Activated naive CD8-positive, alpha-beta T cell treated with anti-CD3 and anti-CD28 coated beads, Interleukin-2, amount 50 U/mL, for 24 hours (primary cell): ENCODE measurements around the gene SYCN.
"Not testable (repeated sequence)": the region's sequence is repeated elsewhere in the genome, so short reads cannot be mapped to it uniquely, and the experiment has no call there.

Experiments used
- ATAC-seq: fragments of 150-1000 bp; cut with Tn5 transposase; one replicate; pipeline ENCODE4 v1.10.0; 2021
- DNase-seq: peaks from one replicate; pipeline ENCODE4 v3.0.0; 2021
- H3K27ac Mint-ChIP-seq: one replicate; pipeline ENCODE4 v1.8.0; 2021; ENCODE audit warnings: mild to moderate bottlenecking, mixed read lengths
- H3K27me3 Mint-ChIP-seq: one replicate; pipeline ENCODE4 v1.8.0; 2021; ENCODE audit warnings: mixed read lengths
- H3K36me3 Mint-ChIP-seq: one replicate; pipeline ENCODE4 v1.8.0; 2021; ENCODE audit warnings: low read depth, mixed read lengths
- H3K4me1 Mint-ChIP-seq: one replicate; pipeline ENCODE4 v1.8.0; 2021; ENCODE audit warnings: mixed read lengths
- H3K4me3 Mint-ChIP-seq: one replicate; pipeline ENCODE4 v1.8.0; 2021; ENCODE audit warnings: mild to moderate bottlenecking, moderate library complexity, mixed read lengths
- H3K9me3 Mint-ChIP-seq: one replicate; pipeline ENCODE4 v1.8.0; 2021; ENCODE audit warnings: mixed read lengths

Gene SYCN, protein sequence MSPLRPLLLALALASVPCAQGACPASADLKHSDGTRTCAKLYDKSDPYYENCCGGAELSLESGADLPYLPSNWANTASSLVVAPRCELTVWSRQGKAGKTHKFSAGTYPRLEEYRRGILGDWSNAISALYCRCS

GRCh38 chr19:39203372-39204341 is at the start of gene SYCN:
SYCN (minus strand) TSS chr19:39204263; CDS start chr19:39204254, 9 bp downstream.
- H3K9me3 Mint-ChIP-seq: no peaks in the 10 kb centered on the region
- ATAC-seq (no peak), DNase-seq (no peak)
- H3K27ac Mint-ChIP-seq: no peak within 1 kb of the TSS
- H3K36me3 Mint-ChIP-seq: no peaks in the 10 kb centered on the region
- no peak within 1 kb of the TSS for H3K4me3 Mint-ChIP-seq
- peaks cover 47% of the 10 kb centered on the region for H3K27me3 Mint-ChIP-seq
- no peaks in the 10 kb centered on the region for H3K4me1 Mint-ChIP-seq

- H3K36me3 Mint-ChIP-seq: no peaks in the 10 kb centered on the region
- no peak for ATAC-seq
- H3K4me1 Mint-ChIP-seq: peaks cover 7% of the 10 kb centered on the region
- no peak for DNase-seq
- H3K27me3 Mint-ChIP-seq: peaks cover 2% of the 10 kb centered on the region
- H3K4me3 Mint-ChIP-seq: no peak overlapping the region
- no peak overlapping the region for H3K27ac Mint-ChIP-seq
- no peaks in the 10 kb centered on the region for H3K9me3 Mint-ChIP-seq
Observed at GRCh38 chr19:39253374-39254149, 49.5 kb upstream of the SYCN start.

GRCh38 chr19:39252458-39252857 is 48.4 kb upstream of the SYCN start:
- Mint-ChIP-seq H3K4me1 (no peaks in the 10 kb centered on the region), H3K9me3 (no peaks in the 10 kb centered on the region), H3K4me3 (no peak overlapping the region), H3K36me3 (no peaks in the 10 kb centered on the region), H3K27me3 (peaks cover 2% of the 10 kb centered on the region), H3K27ac (no peak overlapping the region)
- ATAC-seq (no peak), DNase-seq (no peak)

- Mint-ChIP-seq H3K4me3 (no peak overlapping the region), H3K9me3 (no peaks in the 10 kb centered on the region), H3K27me3 (peaks cover 7% of the 10 kb centered on the region), H3K36me3 (no peaks in the 10 kb centered on the region), H3K27ac (no peak overlapping the region), H3K4me1 (no peaks in the 10 kb centered on the region)
- ATAC-seq (no peak), DNase-seq (no peak)
Observed at GRCh38 chr19:39251846-39252245, 47.8 kb upstream of the SYCN start.

- peaks cover 7% of the 10 kb centered on the region for H3K27me3 Mint-ChIP-seq
- H3K9me3 Mint-ChIP-seq: no peaks in the 10 kb centered on the region
Observed at GRCh38 chr19:39251081-39251480, 47.0 kb upstream of the SYCN start.

GRCh38 chr19:39248806-39249205 is 44.7 kb upstream of the SYCN start, which contains the start of gene IFNL4:
IFNL4 (minus strand) TSS chr19:39248856.
- Mint-ChIP-seq H3K27ac (no peak within 1 kb of the TSS), H3K4me1 (no peaks in the 10 kb centered on the region), H3K9me3 (no peaks in the 10 kb centered on the region), H3K4me3 (no peak within 1 kb of the TSS), H3K27me3 (peaks cover 7% of the 10 kb centered on the region), H3K36me3 (no peaks in the 10 kb centered on the region)
- DNase-seq (no peak), ATAC-seq (no peak)

More at GRCh38 chr19:39251081-39251480, 47.0 kb upstream of the SYCN start:
- Mint-ChIP-seq H3K36me3 (no peaks in the 10 kb centered on the region), H3K4me1 (no peaks in the 10 kb centered on the region), H3K4me3 (no peak overlapping the region), H3K27ac (no peak overlapping the region)
- DNase-seq (no peak), ATAC-seq (no peak)

- H3K36me3 Mint-ChIP-seq: no peaks in the 10 kb centered on the region
- no peak overlapping the region for H3K27ac Mint-ChIP-seq
- no peaks in the 10 kb centered on the region for H3K9me3 Mint-ChIP-seq
- peaks cover 7% of the 10 kb centered on the region for H3K27me3 Mint-ChIP-seq
- no peaks in the 10 kb centered on the region for H3K4me1 Mint-ChIP-seq
- H3K4me3 Mint-ChIP-seq: no peak overlapping the region
- ATAC-seq (peak; percentile 35), DNase-seq (no peak)
Observed at GRCh38 chr19:39247701-39248664, 43.9 kb upstream of the SYCN start.

DNA sequence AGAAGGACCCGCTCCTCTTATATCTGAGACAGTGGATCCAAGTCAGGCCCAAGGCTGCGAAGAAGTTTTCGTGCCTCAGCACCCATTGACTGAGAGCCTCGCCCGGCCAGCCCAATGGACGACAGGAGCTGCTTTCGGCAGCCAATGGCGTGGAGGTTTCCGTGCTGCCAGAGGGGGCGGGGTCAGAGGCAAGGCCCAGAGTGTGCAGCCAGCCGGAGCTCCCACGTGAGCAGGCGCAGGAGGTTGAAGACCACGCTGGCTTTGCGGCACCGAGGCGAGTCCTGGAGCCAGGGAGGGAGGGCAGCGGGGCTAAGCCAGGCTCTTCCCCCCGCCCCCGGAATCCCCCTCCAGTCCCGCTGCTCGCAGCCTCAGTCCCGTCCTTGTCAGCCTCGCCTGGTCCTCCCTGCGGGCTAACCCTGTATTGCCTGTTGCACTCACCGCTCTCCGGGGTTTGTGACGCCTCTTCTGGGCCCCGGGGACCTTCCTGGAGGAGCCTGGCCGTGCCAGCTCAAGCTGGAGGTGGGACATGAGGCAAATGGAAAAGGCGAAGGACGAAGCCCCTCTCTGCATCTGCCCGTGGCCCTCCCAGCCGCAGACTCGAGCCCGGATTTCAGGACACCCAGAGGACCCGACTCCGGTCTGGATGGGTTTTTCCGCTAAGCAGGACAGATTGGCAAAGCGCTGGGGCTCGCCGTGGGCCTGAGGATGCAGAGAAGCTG is 43.0 kb upstream of the SYCN start:
- H3K27me3 Mint-ChIP-seq: peaks cover 7% of the 10 kb centered on the region
- H3K36me3 Mint-ChIP-seq: no peaks in the 10 kb centered on the region
- peak; percentile 26 for DNase-seq
- no peaks in the 10 kb centered on the region for H3K4me1 Mint-ChIP-seq
- H3K27ac Mint-ChIP-seq: no peak overlapping the region
- no peak overlapping the region for H3K4me3 Mint-ChIP-seq
- H3K9me3 Mint-ChIP-seq: no peaks in the 10 kb centered on the region
- ATAC-seq: peak; percentile 31

- not testable (repeated sequence) for DNase-seq, H3K9me3 Mint-ChIP-seq, H3K36me3 Mint-ChIP-seq, H3K4me3 Mint-ChIP-seq, H3K4me1 Mint-ChIP-seq, H3K27me3 Mint-ChIP-seq, H3K27ac Mint-ChIP-seq
- peak; percentile 62 for ATAC-seq
Observed at GRCh38 chr19:39245166-39245565, 41.1 kb upstream of the SYCN start.

GRCh38 chr19:39244410-39245100 is 40.5 kb upstream of the SYCN start, which contains the start of gene IFNL3:
IFNL3 (minus strand) TSS chr19:39245006; CDS start chr19:39244967, 39 bp downstream.
- H3K36me3 Mint-ChIP-seq, H3K27me3 Mint-ChIP-seq, H3K4me3 Mint-ChIP-seq, H3K4me1 Mint-ChIP-seq, ATAC-seq, DNase-seq, H3K27ac Mint-ChIP-seq, H3K9me3 Mint-ChIP-seq: not testable (repeated sequence)

- not testable (repeated sequence) for DNase-seq, H3K4me1 Mint-ChIP-seq, H3K9me3 Mint-ChIP-seq, H3K36me3 Mint-ChIP-seq, ATAC-seq, H3K4me3 Mint-ChIP-seq, H3K27ac Mint-ChIP-seq, H3K27me3 Mint-ChIP-seq
Observed at GRCh38 chr19:39243741-39244140, 39.7 kb upstream of the SYCN start.

DNA sequence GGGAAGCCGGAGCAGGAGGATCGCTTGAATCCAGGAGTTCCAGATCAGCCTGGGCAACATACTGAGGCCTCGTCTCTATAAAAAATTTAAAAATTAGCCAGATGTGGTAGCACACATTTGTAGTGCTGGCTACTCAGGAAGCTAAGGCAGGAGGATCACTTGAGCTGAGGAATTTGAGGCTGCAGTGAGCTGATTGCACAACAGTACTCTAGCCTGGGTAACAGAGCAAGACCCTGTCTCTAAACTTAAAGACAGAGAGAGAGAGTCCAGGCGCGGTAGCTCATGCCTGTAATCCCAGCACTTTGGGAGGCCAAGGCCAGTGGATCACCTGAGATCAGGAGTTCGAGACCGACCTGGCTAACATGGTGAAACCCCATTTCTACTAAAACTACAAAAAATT is 36.4 kb upstream of the SYCN start:
- no peaks in the 10 kb centered on the region for H3K36me3 Mint-ChIP-seq
- H3K9me3 Mint-ChIP-seq: no peaks in the 10 kb centered on the region
- H3K27me3 Mint-ChIP-seq: no peaks in the 10 kb centered on the region
- H3K4me3 Mint-ChIP-seq: no peak overlapping the region
- ATAC-seq: no peak
- H3K27ac Mint-ChIP-seq: no peak overlapping the region
- DNase-seq: no peak
- H3K4me1 Mint-ChIP-seq: peaks cover 21% of the 10 kb centered on the region

GRCh38 chr19:39238944-39239343 is 34.9 kb upstream of the SYCN start:
- Mint-ChIP-seq H3K36me3 (no peaks in the 10 kb centered on the region), H3K27ac (no peak overlapping the region), H3K4me3 (no peak overlapping the region), H3K4me1 (peaks cover 21% of the 10 kb centered on the region), H3K27me3 (no peaks in the 10 kb centered on the region), H3K9me3 (no peaks in the 10 kb centered on the region)
- DNase-seq: no peak
- no peak for ATAC-seq
